SK-N-SH treated with all-trans-retinoic acid at 6 μM for 48 hours (cell line): ENCODE data around the gene MUS81.

Experiments
- ISL1 ChIP-seq: fragments of 250-450 bp; sonication (Bioruptor Pico); IDR thresholded peaks from 2 replicates; pipeline ENCODE4 v2.1.2; 2022; ENCODE audit warnings: mild to moderate bottlenecking, moderate library complexity
- TCF4 ChIP-seq: fragments of 250-450 bp; sonication (Bioruptor Pico); IDR thresholded peaks from 2 replicates; pipeline ENCODE4 v1.8.0; 2021; ENCODE audit warnings: mild to moderate bottlenecking, moderate library complexity, borderline replicate concordance
- TOX ChIP-seq: fragments of 250-450 bp; sonication (Bioruptor Pico); IDR thresholded peaks from 2 replicates; pipeline ENCODE4 v1.8.0; 2021; ENCODE audit warnings: mild to moderate bottlenecking, moderate library complexity, borderline replicate concordance
- ZNF8 ChIP-seq: fragments of 450-650 bp; formaldehyde crosslinking; IDR thresholded peaks from 2 replicates; pipeline ENCODE4 v1.5.0; 2020; ENCODE audit warnings: mild to moderate bottlenecking, moderate library complexity

- TF ChIP-seq ISL1 (no peak), TCF4 (CRISPR knock-in tag) (peak; percentile 66), ZNF8 (CRISPR knock-in tag) (no peak), TOX (no peak)
Observed at GRCh38 chr11:65817835-65818680, 42.2 kb upstream of the MUS81 start.
